ENCODE results near the gene GLYATL1. TPM values are rescaled to one million over a fixed set of nuclear protein-coding genes. Genes with fewer than 3 reads are reported as not detected.

The GLYATL1 gene
- total RNA-seq, 4 donors from 2014 or later: 3.9 TPM; not detected in 3

DNA sequence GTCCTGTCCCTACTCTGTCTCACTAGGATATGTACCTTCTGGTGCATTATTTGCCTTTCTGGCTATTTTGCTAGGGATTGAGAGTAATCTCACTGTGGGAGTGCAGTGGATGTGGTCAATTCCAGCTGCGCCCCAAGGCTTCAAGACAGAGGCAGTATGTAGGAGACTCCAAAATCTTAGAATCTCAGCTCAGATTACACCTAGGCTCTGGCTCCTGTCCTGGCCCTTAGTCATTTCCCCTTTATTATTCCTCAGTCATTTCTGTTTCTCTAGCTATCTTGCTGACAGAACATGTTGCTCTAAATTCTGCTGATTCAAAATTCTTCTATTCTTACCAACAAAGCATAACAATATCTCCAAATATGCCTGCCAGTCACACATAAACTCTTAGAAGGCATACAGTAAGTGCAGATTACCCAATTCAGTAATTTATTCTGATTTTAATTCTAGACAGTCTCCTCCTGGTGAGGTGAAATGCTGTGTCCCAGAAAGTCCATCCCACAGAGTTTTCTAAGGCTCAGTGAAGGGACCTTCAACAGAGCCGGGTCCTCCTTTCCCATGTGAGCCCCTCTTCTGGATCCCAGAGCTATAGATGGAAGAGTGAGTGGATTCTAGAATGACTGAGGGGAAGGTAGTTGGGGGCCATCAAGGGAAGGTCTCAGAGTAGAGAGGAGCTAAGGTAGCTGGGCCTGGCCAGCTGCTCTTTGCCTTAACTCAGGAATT lies 24.3 kb upstream of the GLYATL1 start:
- Histone ChIP-seq H3K27me3 (no peaks in the 10 kb centered on the region), H3K9me3 (peaks cover 0 to 25% (median 0%) of the 10 kb centered on the region in 3 donors), H3K27ac (no peak overlapping the region), H3K4me1 (no peaks in the 10 kb centered on the region), H3K4me3 (no peak overlapping the region), H3K36me3 (no peaks in the 10 kb centered on the region)
- TF ChIP-seq, protein P1, sequence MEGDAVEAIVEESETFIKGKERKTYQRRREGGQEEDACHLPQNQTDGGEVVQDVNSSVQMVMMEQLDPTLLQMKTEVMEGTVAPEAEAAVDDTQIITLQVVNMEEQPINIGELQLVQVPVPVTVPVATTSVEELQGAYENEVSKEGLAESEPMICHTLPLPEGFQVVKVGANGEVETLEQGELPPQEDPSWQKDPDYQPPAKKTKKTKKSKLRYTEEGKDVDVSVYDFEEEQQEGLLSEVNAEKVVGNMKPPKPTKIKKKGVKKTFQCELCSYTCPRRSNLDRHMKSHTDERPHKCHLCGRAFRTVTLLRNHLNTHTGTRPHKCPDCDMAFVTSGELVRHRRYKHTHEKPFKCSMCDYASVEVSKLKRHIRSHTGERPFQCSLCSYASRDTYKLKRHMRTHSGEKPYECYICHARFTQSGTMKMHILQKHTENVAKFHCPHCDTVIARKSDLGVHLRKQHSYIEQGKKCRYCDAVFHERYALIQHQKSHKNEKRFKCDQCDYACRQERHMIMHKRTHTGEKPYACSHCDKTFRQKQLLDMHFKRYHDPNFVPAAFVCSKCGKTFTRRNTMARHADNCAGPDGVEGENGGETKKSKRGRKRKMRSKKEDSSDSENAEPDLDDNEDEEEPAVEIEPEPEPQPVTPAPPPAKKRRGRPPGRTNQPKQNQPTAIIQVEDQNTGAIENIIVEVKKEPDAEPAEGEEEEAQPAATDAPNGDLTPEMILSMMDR (IDR thresholded peaks at IDR 0.05): no peak
- TF ChIP-seq POLR2AphosphoS5 (IDR thresholded peaks at IDR 0.05): no peak
- TF ChIP-seq POLR2A (IDR thresholded peaks at IDR 0.05): no peak
- no peak for TF ChIP-seq EP300 (IDR thresholded peaks at IDR 0.05)
- ATAC-seq: no peak
- 91% methylated on average over 2 of the region's 2 CpGs; no CpG with 5 or more reads in 1 of the 2 donors for WGBS, 2 donors (ENCODE audit: low coverage in 1 of 2)

DNA sequence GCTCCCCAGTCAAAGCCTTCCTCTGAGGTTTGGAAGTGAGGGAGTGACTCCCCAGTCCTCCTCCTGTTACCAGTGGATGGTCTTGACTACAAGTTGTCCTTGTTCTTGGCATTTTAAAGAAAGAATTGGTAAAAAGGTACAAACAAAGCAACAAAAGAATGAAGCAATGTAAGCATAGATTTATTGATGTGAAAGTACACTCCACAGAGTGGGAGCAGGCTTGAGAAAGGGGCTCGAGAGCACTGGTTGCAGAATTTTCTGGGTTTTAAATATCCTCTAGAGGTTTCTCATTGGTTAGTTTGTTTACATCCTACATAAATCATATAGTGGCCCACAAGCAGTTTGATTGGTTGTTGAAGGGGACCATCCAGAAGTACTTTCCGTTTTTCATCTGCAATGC lies 22.7 kb upstream of the GLYATL1 start:
- TF ChIP-seq, protein P1 (IDR thresholded peaks at IDR 0.05): no peak
- TF ChIP-seq POLR2AphosphoS5 (IDR thresholded peaks at IDR 0.05) (no peak), EP300 (IDR thresholded peaks at IDR 0.05) (no peak), POLR2A (IDR thresholded peaks at IDR 0.05) (no peak)
- Histone ChIP-seq H3K9me3 (peaks cover 0 to 25% (median 0%) of the 10 kb centered on the region in 3 donors), H3K27me3 (no peaks in the 10 kb centered on the region), H3K4me1 (no peaks in the 10 kb centered on the region), H3K36me3 (no peaks in the 10 kb centered on the region), H3K27ac (no peak overlapping the region), H3K4me3 (no peak overlapping the region)
- ATAC-seq: no peak
- 64 to 88% methylated on average over 1 to 2 of the region's 2 CpGs for WGBS, 2 donors (ENCODE audit: low coverage in 1 of 2)

DNA sequence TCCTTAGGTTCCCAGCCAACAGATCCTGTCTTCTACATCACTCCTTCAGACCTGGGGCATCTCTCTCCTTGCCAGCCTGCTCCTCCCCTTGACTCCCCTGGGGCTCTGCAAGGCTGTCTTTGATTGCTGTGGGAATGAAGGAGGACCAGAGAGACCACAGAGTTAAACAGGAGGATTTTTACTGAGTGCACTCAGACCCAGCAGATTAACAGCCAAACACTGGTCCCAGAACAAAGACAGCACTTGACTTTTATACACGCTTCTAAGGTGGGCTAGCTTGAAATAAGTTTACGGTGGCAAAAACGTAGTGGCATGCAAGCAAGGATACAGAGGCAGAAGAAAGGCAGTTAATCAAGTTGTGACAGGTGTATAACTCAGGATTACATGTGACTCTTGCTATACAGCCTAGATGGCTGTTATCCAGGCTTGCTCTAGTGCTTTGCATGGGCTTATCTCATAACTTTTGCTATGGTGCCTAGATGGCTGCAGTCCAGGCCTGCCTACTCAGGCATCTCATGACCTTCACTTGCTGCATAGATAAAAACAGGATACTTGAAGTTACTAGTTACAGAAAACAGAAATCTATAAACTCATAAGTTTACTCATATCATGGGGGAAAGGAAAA lies 22.0 kb upstream of the GLYATL1 start:
- Histone ChIP-seq H3K4me3 (no peak overlapping the region), H3K27ac (no peak overlapping the region), H3K9me3 (peaks cover 0 to 25% (median 0%) of the 10 kb centered on the region in 3 donors), H3K27me3 (no peaks in the 10 kb centered on the region), H3K36me3 (no peaks in the 10 kb centered on the region), H3K4me1 (no peaks in the 10 kb centered on the region)
- no peak for TF ChIP-seq EP300 (IDR thresholded peaks at IDR 0.05)
- ATAC-seq: no peak
- WGBS, 2 donors (ENCODE audit: low coverage in 1 of 2): 76 to 92% methylated on average over 3 of the region's 3 CpGs

DNA sequence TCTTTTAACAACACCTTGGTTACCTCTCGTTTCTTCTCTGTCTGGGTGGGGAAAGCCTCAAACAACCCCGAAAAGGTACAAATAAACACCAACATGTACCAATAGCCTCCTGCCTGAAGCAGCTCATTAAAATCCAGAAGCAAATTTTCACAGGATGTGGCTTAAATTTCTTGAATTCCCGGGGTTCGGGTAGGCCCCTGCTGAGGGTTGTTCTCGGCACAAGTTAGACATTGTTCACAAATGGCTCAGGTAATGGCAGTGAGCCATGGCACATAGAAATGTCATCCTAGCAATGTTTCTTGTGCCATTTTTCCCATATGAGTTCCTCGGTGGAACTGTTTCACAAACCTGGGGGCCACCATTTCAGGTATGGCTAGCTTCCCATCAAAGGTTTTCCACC lies 19.7 kb upstream of the GLYATL1 start:
- 87% methylated on average over 3 of the region's 6 CpGs; no CpG with 5 or more reads in 1 of the 2 donors for WGBS, 2 donors (ENCODE audit: low coverage in 1 of 2)
- Histone ChIP-seq H3K36me3 (no peaks in the 10 kb centered on the region), H3K9me3 (peaks cover 0 to 25% (median 0%) of the 10 kb centered on the region in 3 donors), H3K4me1 (no peaks in the 10 kb centered on the region), H3K4me3 (no peak overlapping the region), H3K27me3 (no peaks in the 10 kb centered on the region), H3K27ac (no peak overlapping the region)
- ATAC-seq: no peak
- TF ChIP-seq POLR2AphosphoS5 (IDR thresholded peaks at IDR 0.05): no peak
- TF ChIP-seq EP300 (IDR thresholded peaks at IDR 0.05): no peak
- TF ChIP-seq, protein P1 (IDR thresholded peaks at IDR 0.05): no peak
- no peak for TF ChIP-seq POLR2A (IDR thresholded peaks at IDR 0.05)

DNA sequence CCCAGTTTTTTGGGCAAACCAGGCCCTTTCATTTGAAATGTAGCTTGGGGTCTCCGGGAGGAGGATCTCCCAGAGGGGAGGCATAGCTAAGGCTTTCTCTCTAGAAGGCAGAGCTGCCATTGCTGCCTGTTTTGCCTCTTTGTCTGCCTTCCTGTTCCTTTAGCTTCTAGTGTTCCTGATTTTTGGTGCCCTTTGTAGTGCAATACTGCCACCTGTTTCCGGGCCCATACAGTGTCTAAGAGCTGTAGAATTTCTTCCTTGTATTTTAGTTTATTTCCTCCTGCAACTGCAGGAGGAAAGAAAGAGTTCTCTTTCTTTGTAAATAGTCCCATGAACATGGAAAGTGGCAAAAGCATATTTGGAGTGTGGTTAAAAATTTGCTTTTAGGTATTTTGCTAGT lies 19.3 kb upstream of the GLYATL1 start:
- Histone ChIP-seq H3K4me1 (no peaks in the 10 kb centered on the region), H3K4me3 (no peak overlapping the region), H3K36me3 (no peaks in the 10 kb centered on the region), H3K9me3 (peaks cover 0 to 25% (median 0%) of the 10 kb centered on the region in 3 donors), H3K27ac (no peak overlapping the region), H3K27me3 (no peaks in the 10 kb centered on the region)
- TF ChIP-seq POLR2A (IDR thresholded peaks at IDR 0.05) (no peak), POLR2AphosphoS5 (IDR thresholded peaks at IDR 0.05) (no peak), EP300 (IDR thresholded peaks at IDR 0.05) (no peak)
- TF ChIP-seq, protein P1 (IDR thresholded peaks at IDR 0.05): no peak
- 60 to 76% methylated on average over 2 of the region's 2 CpGs for WGBS, 2 donors (ENCODE audit: low coverage in 1 of 2)
- ATAC-seq: no peak
